Measurements from ENCODE around the gene SPOCK2.

- TF ChIP-seq CTCF (IDR thresholded peaks at IDR 0.05) (no peak), POLR2A (IDR thresholded peaks at IDR 0.05) (no peak), EP300 (IDR thresholded peaks at IDR 0.05) (no peak)
These were observed 46.7 kb upstream of the SPOCK2 start for GRCh38 chr10:72134785-72135767.
